HG03064 (cell line): ENCODE results near the gene DPCD.
A peak's percentile ranks its signal among the peaks of the same experiment; 100 is the strongest.

Experiments used
- ATAC-seq: cut with Tn5 transposase; IDR thresholded peaks from one replicate; pipeline ENCODE4 v1.9.1; 2021; ENCODE audit warnings: low read depth; ENCODE audit not compliant: unreplicated experiment

The DPCD gene

DNA sequence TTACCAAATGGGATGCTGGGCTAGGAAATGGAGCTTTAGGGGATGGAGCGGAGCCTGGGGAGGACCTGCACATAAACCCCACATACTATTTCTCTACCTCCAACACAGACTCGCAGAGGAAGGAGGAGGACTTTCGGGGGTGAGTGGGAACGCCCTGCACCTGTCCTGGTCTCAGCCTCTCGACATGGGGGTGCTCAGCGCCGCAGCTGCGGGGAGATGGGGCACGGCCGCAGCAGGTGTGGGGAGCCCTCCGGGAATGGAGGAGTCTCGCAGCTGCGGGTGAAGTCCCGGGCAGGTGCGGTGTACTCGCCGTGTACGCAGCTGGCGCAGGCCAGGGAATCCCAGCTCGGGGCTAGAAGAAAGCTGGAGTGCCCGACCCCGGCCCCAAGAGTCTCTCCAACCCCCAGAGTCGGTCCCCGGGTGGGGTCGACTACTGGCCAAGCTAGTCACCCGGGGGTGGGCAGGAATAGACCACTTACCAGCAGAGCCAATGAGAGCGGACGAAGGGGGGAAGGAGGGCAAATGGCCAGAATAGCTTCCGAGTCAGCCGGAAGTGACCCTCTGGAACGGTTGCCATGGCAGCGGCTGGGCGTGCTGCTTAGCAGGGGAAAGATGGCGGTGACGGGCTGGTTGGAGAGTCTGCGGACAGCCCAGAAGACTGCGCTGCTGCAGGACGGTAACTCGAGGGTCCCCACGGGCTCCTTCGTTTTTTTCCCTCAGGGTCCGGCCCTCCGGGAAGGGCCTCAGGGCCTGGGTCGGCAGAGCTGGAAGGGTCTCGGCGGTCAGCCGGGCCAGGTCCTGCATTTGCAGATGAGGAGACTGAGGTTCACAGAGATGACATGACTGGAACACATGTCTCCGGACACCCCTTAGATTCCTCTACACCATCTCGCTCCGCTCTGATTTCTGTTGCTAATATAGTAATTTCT is at the start of gene DPCD, which contains the start of gene POLL:
Gene DPCD (plus strand): TSS at position 597 of the 929 bp plus-strand sequence. CDS start 16 bp downstream, at position 613.
Gene POLL (minus strand): TSS at position 533 of the 929 bp plus-strand sequence. CDS start 897 bp downstream, outside the sequence.
- peak; percentile 86 for ATAC-seq

DNA sequence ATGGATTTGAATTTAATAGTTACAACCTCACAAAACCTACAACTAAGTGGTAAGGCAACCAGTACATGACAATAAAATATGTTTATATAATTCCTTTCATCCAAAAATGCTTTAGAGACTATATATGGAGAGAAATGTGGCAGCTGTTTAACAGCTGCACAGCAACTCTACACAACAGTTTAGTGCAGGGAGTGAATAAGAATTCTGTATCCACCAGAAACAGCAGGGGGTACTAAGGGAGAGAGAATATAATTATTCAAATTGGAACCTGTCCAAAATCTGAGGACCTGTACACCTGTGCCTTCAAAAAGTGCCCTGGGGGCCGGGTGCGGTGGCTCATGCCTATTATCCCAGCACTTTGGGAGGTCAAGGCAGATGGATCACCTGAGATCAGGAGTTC is 49.7 kb upstream of the DPCD start:
- ATAC-seq: no peak

DNA sequence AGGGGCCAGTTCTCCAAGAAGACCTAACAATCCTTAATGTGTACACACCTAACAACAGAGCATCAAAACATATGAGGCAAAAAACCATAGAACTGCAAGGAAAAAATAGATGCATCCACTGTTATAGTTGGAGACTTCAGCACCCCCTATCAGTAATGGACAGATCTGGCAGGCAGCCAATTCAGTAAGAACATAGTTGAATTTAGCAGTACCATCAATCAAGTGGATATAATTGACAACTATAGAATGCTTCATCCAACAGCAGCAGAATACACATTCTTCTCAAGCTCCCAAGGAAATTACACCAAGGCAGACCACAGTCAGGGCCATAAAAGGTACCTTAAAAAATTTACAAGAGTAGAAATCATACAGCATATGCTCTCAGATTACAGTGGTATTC is 42.2 kb upstream of the DPCD start:
- ATAC-seq: no peak

DNA sequence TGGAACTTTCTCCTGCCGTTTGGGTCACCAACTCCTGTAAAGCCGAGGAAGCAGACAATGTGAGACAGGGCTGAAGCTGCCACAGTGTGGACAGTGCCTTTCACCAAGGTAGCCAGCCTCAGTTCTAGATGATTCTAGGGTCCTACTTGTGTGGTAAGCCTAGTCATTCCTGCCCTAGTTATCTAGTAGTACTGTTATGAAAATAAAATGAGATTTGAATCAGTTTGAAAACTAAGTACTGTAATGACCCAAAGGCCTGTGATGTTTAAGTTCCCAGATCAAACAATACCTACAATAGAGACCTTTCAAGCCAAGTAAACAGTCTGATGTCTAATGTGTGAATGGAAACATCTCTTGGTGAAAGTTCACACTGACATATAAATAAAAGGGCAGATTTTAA is 37.2 kb upstream of the DPCD start:
- ATAC-seq: no peak

DNA sequence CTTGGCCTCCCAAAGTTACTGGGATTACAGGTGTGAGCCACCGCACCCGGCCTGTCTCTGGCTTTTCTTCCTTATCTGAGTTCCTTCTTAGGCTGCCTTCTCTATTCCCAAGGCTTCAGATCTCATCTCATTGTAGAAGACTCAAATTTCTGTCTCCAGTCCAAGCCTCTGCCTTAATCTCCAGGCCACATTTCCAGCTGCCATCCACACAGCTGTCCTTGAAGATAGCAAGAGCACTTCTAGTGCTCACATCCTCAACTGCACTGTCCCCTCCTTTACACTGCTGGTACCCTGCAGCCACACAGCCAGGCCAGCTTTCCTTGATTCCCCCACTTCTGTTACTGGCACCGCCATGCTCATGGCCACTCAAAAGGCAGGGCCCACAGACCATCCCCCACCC is 35.7 kb upstream of the DPCD start:
- no peak for ATAC-seq

DNA sequence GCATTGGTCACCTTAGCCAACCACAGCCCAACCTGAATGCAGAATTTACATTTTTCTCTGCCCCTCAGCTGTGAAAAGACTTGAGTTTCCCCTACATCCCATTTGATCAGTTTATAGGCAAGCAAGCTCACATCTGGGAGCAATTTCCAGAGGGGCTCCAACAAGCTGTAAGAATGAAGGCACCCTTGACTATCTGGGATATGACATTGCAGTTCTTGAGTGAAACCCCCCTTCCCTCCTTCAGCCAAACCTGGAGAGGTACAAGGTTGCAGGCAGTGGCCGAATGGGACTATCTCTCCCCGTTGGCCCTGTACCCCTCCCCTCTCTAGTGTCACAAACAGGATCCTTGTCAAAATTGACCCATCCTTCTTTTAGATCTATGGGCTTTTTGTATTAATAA is 30.6 kb upstream of the DPCD start:
- ATAC-seq: no peak

DNA sequence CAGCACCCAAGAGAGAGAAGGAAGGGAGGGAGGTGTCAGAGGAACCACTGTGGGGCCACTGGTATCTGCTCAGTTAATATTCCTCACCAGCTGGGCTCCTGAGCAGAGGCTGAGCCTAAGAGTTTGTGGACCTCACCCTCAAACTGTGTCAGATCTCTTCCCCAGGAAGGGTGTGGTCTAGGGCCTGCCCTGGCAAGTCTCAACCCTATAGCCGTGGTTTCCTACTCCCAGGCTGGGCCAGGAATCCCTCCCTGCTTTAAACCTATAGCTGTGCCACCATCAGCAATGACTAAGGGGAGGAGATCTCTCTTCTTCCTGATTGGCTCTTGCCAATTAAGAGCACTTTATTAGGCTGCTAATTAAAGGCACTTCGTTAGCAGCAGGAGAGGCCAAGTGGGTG is 29.9 kb upstream of the DPCD start:
- ATAC-seq: no peak

DNA sequence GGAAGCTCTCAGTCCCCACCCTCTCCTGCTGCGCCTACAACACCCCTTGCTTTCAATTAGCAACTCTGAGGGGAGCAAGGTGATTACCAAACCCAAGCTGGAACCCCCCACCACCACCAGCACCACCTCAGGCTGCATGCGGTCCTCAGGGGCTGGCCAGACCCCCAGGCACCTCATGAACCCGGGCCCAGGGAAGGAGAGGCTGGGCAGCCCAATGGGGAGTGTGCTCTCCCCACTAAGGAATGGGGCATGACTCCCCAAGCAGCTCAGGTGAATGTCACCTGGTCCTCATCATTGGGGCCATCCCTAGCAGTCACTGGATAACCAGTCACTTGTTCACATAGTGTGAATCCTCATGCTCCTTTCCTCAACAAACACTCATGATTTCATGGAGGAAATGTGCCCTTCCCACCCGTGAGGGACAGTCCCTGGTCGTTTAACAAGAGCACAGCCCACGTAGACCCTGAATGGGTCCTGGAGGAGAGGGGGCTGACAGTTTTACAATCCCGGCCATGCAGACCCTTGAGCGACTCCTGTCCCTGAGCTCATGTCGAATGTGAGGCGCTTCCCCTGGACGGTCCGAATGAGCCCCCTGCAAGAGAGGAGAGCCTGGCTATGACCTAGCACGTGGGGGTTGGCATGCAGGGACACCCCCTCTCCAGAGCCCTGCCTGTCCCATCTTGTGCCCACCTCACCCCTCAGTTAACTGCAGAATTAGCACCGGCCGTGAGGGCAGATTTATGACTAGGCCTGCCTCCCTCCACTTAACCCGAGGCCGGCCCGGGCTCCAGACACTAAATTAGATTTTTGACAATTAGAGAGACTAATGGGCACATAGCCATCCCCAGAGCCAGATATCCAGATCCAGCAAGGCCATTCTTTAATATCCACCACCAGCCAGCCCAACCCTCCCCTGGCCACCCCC is 29.2 kb upstream of the DPCD start:
- ATAC-seq: no peak

DNA sequence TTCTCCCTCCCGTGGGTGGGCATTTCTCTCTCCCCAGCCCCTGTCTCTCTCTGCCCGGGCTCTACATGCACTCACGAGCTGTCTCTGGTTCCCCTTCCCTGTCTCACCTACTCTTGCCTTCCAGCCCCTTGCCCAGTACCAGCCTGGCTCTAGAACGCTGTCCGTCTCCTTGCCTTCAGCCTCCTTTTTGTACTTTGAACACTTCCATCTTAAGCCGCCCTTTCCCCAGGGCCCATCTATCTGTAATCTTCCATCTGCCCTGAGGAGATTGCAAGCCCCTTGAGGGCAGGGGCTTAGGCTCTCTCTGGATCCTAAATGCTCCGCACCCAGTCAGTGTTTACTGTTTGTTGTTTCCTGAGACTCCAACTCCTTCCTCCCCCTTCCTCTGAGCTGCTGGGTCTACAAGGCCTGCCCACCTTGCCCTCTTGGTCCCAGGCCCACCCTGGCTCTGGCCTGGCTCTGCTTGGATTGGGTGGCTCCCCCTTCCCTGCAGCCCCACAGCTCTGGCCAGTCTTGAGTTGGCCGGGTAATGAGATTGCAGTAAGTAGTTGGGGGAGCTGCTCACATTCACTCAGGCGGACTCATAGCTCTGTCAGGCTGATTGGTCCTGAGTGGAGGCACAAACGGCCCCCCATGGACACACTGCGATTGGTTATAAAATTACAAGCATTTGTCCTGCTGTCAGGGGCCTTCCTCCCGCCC is 28.4 kb upstream of the DPCD start:
- no peak for ATAC-seq

DNA sequence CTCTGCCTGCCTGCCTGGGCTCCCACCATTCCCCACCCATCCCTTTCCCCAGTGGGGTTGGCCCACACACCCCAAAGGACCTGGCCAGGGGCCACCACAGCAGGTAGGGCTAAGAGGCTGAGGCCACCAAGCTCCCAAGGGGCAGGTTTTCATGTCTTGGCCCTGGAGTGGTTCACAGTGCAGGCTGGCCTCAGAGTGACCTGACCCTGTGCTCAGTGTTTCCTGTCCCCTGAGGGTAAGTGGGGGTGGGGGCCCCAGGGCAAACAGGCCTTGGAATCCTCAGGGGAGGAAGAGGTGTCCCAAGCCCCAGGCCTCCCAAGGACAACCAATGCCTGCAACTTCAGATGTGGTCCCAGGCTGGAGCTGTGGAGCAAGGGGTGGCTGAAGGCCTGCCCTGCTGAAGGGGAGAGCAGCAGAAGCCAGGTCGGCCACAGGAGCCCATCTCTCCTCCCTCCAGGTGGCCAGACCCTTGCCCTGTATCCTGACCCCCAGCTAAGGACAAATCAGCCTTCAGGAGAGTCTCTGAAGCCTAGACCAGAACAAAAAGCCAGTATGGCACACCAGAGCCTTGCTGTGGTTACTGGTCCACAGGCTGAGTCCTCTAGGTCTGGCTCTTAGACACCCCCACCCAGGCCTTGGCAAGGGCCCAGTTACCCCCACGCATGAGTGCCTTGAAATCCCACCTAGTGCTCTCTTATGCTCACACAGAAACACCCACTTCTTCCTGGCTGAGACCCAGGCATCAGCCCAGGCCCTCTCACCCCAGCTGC is 27.6 kb upstream of the DPCD start:
- no peak for ATAC-seq

DNA sequence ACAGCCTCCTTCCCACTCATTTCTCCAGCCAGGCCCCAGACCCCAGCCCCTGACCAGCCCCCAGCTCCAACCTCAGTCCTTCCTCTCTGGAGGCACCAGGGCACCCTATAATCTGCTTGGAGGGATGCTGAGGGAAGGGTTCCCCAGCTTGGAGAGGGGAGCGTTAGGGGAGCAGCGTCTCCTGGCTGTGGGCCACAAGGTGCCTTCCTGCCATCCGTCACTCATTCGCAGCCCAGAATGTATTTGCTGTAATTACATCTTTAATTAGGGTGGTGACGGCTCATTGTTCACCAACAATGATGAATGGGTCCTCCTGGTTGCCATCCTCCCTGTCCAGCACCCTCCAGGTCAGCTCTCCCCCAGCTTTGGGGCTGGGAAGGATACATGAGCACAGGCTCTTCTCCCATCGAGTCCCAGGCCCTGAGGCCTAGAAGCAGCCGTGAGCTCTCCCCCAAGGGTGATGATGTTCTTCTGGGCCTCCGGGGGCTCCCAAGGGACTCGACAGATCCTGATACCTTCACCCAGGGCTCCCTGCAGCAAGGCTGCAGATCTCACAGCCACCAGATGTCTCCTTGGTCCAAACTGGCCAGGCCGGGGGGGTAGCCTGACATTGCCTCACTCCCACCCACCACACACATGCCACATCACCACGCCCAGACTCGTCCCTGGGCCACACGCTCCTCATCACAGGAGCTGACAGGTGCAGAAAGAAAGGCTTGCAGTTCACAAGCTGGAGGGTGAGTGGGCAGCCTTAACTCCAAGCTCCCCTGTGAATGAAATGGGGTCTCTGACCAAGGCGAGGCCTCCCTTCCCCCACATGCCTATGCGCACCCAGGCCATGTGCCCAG is 26.8 kb upstream of the DPCD start:
- ATAC-seq: no peak

DNA sequence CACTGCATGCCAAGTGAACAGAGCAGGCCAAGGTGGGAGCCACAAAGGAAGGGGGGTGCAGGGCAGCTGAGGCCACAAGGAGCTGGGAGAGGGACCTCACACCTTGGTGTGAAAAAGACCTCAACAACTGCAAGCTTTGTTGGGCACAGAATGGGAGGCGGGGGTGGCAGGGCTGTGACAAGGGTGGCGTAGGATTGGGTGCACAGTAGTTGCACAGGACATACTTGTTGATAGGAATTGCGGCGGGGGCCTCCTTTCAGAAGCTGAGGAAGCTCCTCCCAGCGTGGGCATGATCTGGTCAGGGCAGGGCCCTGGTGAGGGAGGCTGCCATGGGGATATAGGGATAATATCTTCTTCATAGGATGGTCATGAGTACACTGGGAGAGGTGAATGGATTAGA is 25.9 kb upstream of the DPCD start:
- no peak for ATAC-seq

DNA sequence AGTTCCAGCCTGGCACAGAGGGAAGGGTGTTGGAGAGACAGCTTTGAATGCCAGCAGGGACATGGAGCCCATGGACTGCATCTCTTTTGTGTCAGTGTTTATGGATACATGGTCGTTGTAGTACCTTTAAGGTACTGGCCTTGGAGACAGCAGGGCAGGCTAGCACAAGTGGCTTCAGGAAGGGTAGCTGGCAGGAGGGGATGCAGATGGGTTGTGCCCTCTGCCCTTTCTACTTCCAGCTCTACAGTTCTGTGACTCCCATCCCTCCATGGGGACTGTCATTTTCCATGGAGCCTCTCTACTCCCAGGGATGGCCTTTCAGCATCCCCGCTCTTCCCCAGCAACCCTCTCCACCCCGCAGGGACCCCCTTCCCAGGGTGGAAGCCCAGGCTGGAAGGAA is 25.1 kb upstream of the DPCD start:
- no peak for ATAC-seq

DNA sequence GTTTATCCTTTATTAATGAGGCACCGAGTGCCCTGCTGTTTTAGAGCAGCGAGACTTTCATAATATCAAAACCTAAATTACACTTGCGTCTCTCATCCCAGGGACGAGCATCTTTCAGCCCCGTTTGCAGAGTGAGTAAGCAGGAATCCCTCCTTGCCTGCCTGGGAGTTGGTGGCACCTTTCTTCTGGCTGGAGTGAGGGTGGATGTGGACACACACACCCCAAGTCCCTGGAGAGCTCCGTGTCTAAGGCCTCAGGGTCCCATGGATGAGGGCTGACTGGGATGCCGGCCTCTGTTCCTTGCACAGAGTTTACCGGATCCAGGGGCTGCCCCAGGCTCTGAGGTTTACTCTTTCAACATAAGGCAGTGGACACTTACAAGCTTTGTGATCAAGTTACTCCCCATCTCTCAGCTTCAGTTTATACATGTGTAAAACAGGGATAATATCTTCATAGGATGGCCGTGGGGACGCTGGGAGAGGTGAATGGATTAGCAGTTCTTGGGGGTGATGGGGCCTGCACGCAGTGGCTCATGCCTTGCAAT is 24.6 kb upstream of the DPCD start:
- no peak for ATAC-seq

DNA sequence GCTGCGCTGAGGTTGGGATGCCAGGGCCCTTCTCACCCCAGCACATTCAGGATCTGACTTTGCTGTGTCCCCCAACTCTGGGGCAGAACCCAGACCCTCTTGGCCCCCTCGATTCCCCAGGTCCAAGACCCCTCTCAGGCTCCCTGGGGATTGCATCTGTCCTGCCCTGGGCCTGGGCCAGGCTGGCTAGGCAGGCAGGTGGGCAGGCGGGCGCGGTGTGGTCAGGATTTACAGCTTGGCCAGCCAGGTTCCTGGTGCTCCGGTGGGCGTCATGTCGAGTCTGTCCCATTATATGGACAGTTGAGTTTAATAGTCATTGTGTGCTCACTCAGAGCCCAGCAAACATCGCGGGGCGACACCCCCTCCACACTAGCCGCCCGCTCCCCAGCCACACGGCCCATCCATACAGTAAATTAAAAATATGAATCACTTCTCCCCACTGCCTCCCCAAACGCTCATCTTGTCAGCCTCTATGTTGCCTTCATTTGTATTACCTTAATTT is 23.6 kb upstream of the DPCD start:
- ATAC-seq: no peak

DNA sequence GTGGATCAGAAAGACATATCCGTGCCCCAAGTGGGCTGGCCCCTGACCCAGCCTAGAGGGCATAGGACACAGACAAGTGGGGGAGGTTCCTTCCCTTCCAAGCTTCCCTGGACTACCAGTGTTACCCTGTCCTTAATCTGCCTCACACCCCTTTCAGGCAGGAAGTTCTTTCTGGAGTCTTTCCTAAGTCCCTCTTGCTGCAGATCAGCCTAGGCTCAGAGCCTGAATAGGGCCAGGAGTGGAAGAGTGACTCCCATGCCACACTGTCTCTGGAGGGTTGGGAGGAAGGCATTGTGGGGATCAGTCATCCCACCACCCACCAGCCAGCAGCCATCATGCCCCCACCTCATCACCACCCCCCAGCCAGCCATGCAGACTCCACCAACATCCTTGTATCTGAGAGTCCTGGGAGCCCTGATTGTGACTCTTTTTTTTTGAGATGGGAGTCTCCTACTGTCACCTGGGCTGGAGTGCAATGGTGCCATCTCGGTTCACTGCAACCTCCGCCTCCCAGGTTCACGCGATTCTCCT is 22.7 kb upstream of the DPCD start:
- ATAC-seq: no peak

DNA sequence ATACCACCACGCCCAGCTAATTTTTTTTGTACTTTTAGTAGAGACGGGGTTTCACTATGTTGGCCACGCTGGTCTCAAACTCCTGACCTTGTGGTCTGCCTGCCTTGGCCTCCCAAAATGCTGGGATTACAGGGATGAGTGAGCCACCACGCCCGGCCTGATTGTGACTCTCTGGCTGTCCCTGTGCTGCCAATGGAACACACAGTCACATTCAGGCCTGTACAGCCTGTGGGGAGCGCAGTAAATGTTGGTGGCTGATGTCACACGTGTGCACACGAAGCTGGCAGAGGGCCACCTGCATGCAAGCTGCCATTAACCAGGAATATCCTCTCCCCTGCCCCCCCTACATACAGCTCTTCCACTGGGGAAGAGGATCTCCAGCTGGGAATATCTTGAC is 22.2 kb upstream of the DPCD start:
- no peak for ATAC-seq
